ENCODE results near the gene MYOF. TPM values are rescaled to one million over a fixed set of nuclear protein-coding genes. Genes with fewer than 3 reads are reported as not detected.

MYOF gene
- polyA plus RNA-seq, 3 donors: 9.7 to 29.1 (median 14.5) TPM

- Histone ChIP-seq H3K27ac (ENCODE audit: low read depth in 1 of 2, low read length in 2 of 2) (no peak overlapping the region), H3K4me3 (replicated peaks in 1 of 3; ENCODE audit: low read depth in 2 of 3, low read length in 3 of 3) (no peak overlapping the region), H3K9me3 (replicated peaks in 1 of 2; ENCODE audit: control insufficient read depth in 1 of 2, insufficient read depth in 1 of 2, low read length in 2 of 2) (peaks cover 0 to 5% of the 10 kb centered on the region in 2 donors), H3K79me2 (ENCODE audit: insufficient read depth, low read length) (no peaks in the 10 kb centered on the region), H3K27me3 (ENCODE audit: control insufficient read depth in 2 of 2, insufficient read depth in 2 of 2, low read length in 2 of 2) (no peaks in the 10 kb centered on the region), H3K4me2 (replicated peaks; ENCODE audit: extremely low read depth, low read length, poor library complexity, severe bottlenecking) (no peak overlapping the region), H3K9ac (ENCODE audit: insufficient read depth, low read length, poor library complexity, severe bottlenecking) (no peak overlapping the region), H3K4me1 (ENCODE audit: control insufficient read depth in 1 of 2, insufficient read depth in 2 of 2, low read length in 2 of 2) (peaks cover 27 to 39% of the 10 kb centered on the region in 2 donors), H2AFZ (ENCODE audit: insufficient read depth, low read depth, low read length, poor library complexity, severe bottlenecking) (no peak overlapping the region), H3K36me3 (replicated peaks in 1 of 2; ENCODE audit: control insufficient read depth in 1 of 2, insufficient read depth in 2 of 2, low read length in 2 of 2) (peaks cover 12 to 43% of the 10 kb centered on the region in 2 donors), H4K20me1 (ENCODE audit: insufficient read depth, low read length) (no peaks in the 10 kb centered on the region)
- Mint-ChIP-seq H3K36me3 (peaks cover 43 to 58% of the 10 kb centered on the region in 2 donors), H3K4me1 (peaks cover 42% of the 10 kb centered on the region), H3K4me3 (no peak overlapping the region), H3K27me3 (ENCODE audit: low read depth in 3 of 3) (peaks cover 2 to 4% (median 3%) of the 10 kb centered on the region in 3 donors), H3K9me3 (peaks cover 0 to 10% (median 3%) of the 10 kb centered on the region in 7 donors), H3K27ac (no peak overlapping the region)
- intact Hi-C loops (cut with micrococcal nuclease): loop anchor here in 1 of 2 donors (5.0 kb wide), 1 partner anchor 36 kb away; no protein-coding TSS in a partner anchor
- 93% methylated on average over 2 of the region's 3 CpGs for WGBS (ENCODE audit: insufficient coverage)
- TF ChIP-seq CTCF (IDR thresholded peaks at IDR 0.05): no peak
- no peak for DNase-seq
Observed at GRCh38 chr10:93417921-93418320, 64.2 kb downstream of the MYOF start.

- H4K20me1 ChIP-seq (ENCODE audit: insufficient read depth, low read length): no peaks in the 10 kb centered on the region
- no peak for DNase-seq
- peaks cover 9 to 37% of the 10 kb centered on the region in 2 donors for H3K36me3 ChIP-seq (replicated peaks in 1 of 2; ENCODE audit: control insufficient read depth in 1 of 2, insufficient read depth in 2 of 2, low read length in 2 of 2)
- intact Hi-C loops (cut with micrococcal nuclease): loop anchor here in 1 of 2 donors (5.0 kb wide), 1 partner anchor 35 kb away; no protein-coding TSS in a partner anchor
- H3K27me3 ChIP-seq (ENCODE audit: control insufficient read depth in 2 of 2, insufficient read depth in 2 of 2, low read length in 2 of 2): no peaks in the 10 kb centered on the region
- H3K4me1 Mint-ChIP-seq: peaks cover 48% of the 10 kb centered on the region
- no peak overlapping the region for H3K9ac ChIP-seq (ENCODE audit: insufficient read depth, low read length, poor library complexity, severe bottlenecking)
- H3K9me3 Mint-ChIP-seq: peaks cover 0 to 10% (median 3%) of the 10 kb centered on the region in 7 donors
- no peaks in the 10 kb centered on the region for H3K79me2 ChIP-seq (ENCODE audit: insufficient read depth, low read length)
- H3K4me1 ChIP-seq (ENCODE audit: control insufficient read depth in 1 of 2, insufficient read depth in 2 of 2, low read length in 2 of 2): peaks cover 34 to 46% of the 10 kb centered on the region in 2 donors
- no peak for TF ChIP-seq CTCF (IDR thresholded peaks at IDR 0.05)
- 97% methylated on average over 3 of the region's 3 CpGs for WGBS (ENCODE audit: insufficient coverage)
- H3K27me3 Mint-ChIP-seq (ENCODE audit: low read depth in 3 of 3): peaks cover 2 to 4% (median 3%) of the 10 kb centered on the region in 3 donors
- H3K4me2 ChIP-seq (replicated peaks; ENCODE audit: extremely low read depth, low read length, poor library complexity, severe bottlenecking): no peak overlapping the region
- no peak overlapping the region for H3K27ac Mint-ChIP-seq
- no peak overlapping the region for H2AFZ ChIP-seq (ENCODE audit: insufficient read depth, low read depth, low read length, poor library complexity, severe bottlenecking)
- no peak overlapping the region for H3K4me3 ChIP-seq (replicated peaks in 1 of 3; ENCODE audit: low read depth in 2 of 3, low read length in 3 of 3)
- H3K9me3 ChIP-seq (replicated peaks in 1 of 2; ENCODE audit: control insufficient read depth in 1 of 2, insufficient read depth in 1 of 2, low read length in 2 of 2): peaks cover 0 to 5% of the 10 kb centered on the region in 2 donors
- peaks cover 43 to 54% of the 10 kb centered on the region in 2 donors for H3K36me3 Mint-ChIP-seq
- no peak overlapping the region for H3K27ac ChIP-seq (ENCODE audit: low read depth in 1 of 2, low read length in 2 of 2)
- H3K4me3 Mint-ChIP-seq: no peak overlapping the region
Observed at GRCh38 chr10:93417266-93417665, 64.9 kb downstream of the MYOF start.
